NCI-H1417 (cell line): ENCODE measurements around the gene VAMP5.

Source experiments
- DNase-seq, 3 experiments: peaks; one replicate each; lab custom pipeline; 2025; lab: John Stamatoyannopoulos, UW

Gene VAMP5

GRCh38 chr2:85635636-85636035 lies 51.4 kb downstream of the VAMP5 start:
- DNase-seq, result no peak

- DNase-seq, result no peak
These were observed 58.5 kb downstream of the VAMP5 start for GRCh38 chr2:85642725-85643124.
